Measurements from ENCODE around the gene PATZ1. TPM values are rescaled to one million over a fixed set of nuclear protein-coding genes. Genes with fewer than 3 reads are reported as not detected.

Gene PATZ1
- total and polyA plus RNA-seq, 2 experiments from 2014 or later = 24.8 to 46.4 TPM

GRCh38 chr22:31346733-31347250 is 646 bp upstream of the PATZ1 start:
- DNase-seq (ENCODE audit: low read depth in 1 of 2, low spot score in 1 of 2) = peak; percentile 69 to 72
- TF ChIP-seq CTCF (IDR thresholded peaks at IDR 0.05; ENCODE audit: low read depth, low read length) = no peak
- H3K27me3 ChIP-seq = no peaks in the 10 kb centered on the region
- peak overlapping the region; percentile 82 for H3K27ac ChIP-seq
- no peaks in the 10 kb centered on the region for H3K36me3 ChIP-seq
- no peaks in the 10 kb centered on the region for H3K9me3 ChIP-seq (ENCODE audit: low read depth)
- H3K4me3 ChIP-seq = peak overlapping the region; percentile 60
- peaks cover 22% of the 10 kb centered on the region for H3K4me1 ChIP-seq (ENCODE audit: low read depth)

- peak overlapping the region; percentile 82 for H3K27ac ChIP-seq
- H3K4me3 ChIP-seq = peak overlapping the region; percentile 60
- H3K36me3 ChIP-seq = peaks cover 6% of the 10 kb centered on the region
- peak; percentile 71 for TF ChIP-seq CTCF (IDR thresholded peaks at IDR 0.05; ENCODE audit: low read depth, low read length)
- peak; percentile 91 to 95 for DNase-seq (ENCODE audit: low read depth in 1 of 2, low spot score in 1 of 2)
- peaks cover 22% of the 10 kb centered on the region for H3K4me1 ChIP-seq (ENCODE audit: low read depth)
- no peaks in the 10 kb centered on the region for H3K27me3 ChIP-seq
- H3K9me3 ChIP-seq (ENCODE audit: low read depth) = no peaks in the 10 kb centered on the region
Observed at GRCh38 chr22:31345331-31346254, 553 bp downstream of the PATZ1 start.

- Histone ChIP-seq H3K9me3 (ENCODE audit: low read depth) (no peaks in the 10 kb centered on the region), H3K27ac (peak overlapping the region; percentile 49), H3K36me3 (peaks cover 11% of the 10 kb centered on the region), H3K27me3 (no peaks in the 10 kb centered on the region), H3K4me1 (ENCODE audit: low read depth) (peaks cover 22% of the 10 kb centered on the region), H3K4me3 (peak overlapping the region; percentile 60)
- TF ChIP-seq CTCF (IDR thresholded peaks at IDR 0.05; ENCODE audit: low read depth, low read length) = no peak
- DNase-seq (ENCODE audit: low read depth in 1 of 2, low spot score in 1 of 2) = peak; percentile 5 to 59
Observed at GRCh38 chr22:31344578-31345330, 1.4 kb downstream of the PATZ1 start.

GRCh38 chr22:31344256-31344577 is 1.9 kb downstream of the PATZ1 start:
- Histone ChIP-seq H3K4me3 (peak overlapping the region; percentile 14), H3K9me3 (ENCODE audit: low read depth) (no peaks in the 10 kb centered on the region), H3K4me1 (ENCODE audit: low read depth) (peaks cover 22% of the 10 kb centered on the region), H3K27ac (peak overlapping the region; percentile 49), H3K36me3 (peaks cover 11% of the 10 kb centered on the region), H3K27me3 (no peaks in the 10 kb centered on the region)
- TF ChIP-seq CTCF (IDR thresholded peaks at IDR 0.05; ENCODE audit: low read depth, low read length) = no peak
- no peak for DNase-seq (ENCODE audit: low read depth in 1 of 2, low spot score in 1 of 2)

GRCh38 chr22:31343235-31344191 is 2.6 kb downstream of the PATZ1 start:
- DNase-seq (ENCODE audit: low read depth in 1 of 2, low spot score in 1 of 2) = peak; percentile 35 to 69
- H3K27ac ChIP-seq = peak overlapping the region; percentile 49
- H3K4me1 ChIP-seq (ENCODE audit: low read depth) = peaks cover 22% of the 10 kb centered on the region

More at GRCh38 chr22:31343235-31344191, 2.6 kb downstream of the PATZ1 start:
- Histone ChIP-seq H3K4me3 (peak overlapping the region; percentile 14), H3K36me3 (peaks cover 11% of the 10 kb centered on the region), H3K27me3 (no peaks in the 10 kb centered on the region), H3K9me3 (ENCODE audit: low read depth) (no peaks in the 10 kb centered on the region)
- no peak for TF ChIP-seq CTCF (IDR thresholded peaks at IDR 0.05; ENCODE audit: low read depth, low read length)

All from cardiac muscle cell (in vitro differentiated cells and primary cell).